HG03460 (cell line): ENCODE results near the gene TSPY4.
"Not testable (repeated sequence)": the region's sequence is repeated elsewhere in the genome, so short reads cannot be mapped to it uniquely, and the experiment has no call there.

Experiments used
- ATAC-seq: cut with Tn5 transposase; IDR thresholded peaks from one replicate; pipeline ENCODE4 v1.9.1; 2021; ENCODE audit not compliant: unreplicated experiment

The TSPY4 gene, protein sequence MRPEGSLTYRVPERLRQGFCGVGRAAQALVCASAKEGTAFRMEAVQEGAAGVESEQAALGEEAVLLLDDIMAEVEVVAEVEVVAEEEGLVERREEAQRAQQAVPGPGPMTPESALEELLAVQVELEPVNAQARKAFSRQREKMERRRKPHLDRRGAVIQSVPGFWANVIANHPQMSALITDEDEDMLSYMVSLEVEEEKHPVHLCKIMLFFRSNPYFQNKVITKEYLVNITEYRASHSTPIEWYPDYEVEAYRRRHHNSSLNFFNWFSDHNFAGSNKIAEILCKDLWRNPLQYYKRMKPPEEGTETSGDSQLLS

GRCh38 chrY:9337164-9337563, at the start of gene TSPY4:
TSPY4 (plus strand) TSS chrY:9337464; CDS start chrY:9337510, 46 bp downstream.
- not testable (repeated sequence) for ATAC-seq

- no peak for ATAC-seq
Observed at GRCh38 chrY:9320996-9321395, 16.3 kb upstream of the TSPY4 start.

DNA sequence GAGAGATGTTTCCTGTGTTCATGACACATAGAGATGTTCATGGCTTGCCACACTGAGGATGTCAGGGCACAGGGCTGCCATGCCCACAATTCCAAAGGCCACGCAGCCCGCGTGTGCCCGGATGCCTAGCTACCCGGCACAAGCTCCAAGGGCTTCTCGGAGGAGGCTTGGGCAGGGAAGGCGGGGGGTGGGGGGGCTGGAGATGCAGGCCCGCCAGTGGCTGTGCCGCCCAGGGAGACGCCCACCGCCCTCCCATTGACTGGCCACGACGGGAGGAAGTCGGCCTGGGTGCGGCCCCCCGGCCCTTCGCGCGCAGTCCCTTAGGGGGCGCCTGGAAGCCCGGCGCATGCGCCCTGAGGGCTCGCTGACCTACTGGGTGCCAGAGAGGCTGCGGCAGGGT, 20.2 kb downstream of the TSPY4 start, which contains the start of gene TSPY8:
Gene TSPY8, plus strand, starts transcription at position 301 of the 400 bp plus-strand sequence. Its CDS starts 46 bp downstream, at position 347.
- ATAC-seq = not testable (repeated sequence)
